ENCODE measurements around the gene CDH23.

Gene CDH23

DNA sequence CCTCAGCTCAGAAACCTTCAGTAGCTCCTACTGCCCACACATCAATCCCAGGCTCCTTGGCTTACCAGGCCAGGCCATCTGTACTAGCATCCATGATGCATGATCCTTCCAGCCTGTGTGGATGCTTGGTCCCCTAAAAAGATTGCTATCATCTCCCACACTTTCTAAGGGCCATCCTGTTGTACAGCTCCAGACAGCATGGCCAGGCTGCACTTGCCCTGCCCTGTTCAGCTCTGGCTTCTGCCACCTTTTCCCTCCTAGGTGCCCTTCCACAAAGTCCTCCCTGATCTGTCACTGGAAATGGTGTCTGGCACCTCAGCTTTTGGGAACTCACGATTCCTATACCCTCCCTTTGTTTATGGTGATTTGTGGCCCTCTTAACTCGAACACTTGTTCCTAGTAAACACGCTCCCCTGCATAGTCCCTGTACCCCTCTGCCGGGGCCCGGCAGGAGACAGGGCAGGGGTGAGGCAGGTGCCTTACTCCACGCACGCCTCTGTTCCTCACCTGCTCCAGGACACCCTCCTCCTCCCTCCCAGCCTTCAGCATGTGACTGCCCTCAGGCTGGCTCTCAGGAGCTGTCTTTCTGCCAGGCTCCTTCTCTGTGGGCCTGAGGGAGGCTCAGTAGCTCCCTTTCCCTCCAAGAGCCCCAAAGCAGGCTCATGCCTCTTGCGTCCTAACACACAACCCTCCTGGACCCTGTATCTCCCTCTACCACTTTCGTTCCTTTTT lies 71.8 kb downstream of the CDH23 start:
- no peak for DNase-seq

DNA sequence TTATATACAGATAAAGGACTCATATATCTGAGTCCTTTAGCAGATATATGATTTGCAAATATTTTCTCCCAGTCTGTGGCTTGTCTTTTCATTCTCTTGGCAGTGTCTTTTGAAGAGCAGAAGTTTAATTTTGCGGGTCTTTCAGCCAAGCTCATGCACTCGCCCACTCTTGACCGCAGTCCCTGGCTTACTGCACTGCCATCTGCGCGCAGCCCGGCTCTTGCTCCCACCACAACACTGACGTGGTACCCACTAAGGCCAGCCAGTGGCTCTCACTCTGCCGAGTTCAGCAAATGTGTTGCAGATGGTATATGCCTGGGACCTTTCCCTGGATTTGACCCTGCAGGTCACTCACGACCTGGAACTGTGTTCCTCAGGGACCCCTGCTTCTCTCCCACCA lies 74.3 kb downstream of the CDH23 start:
- no peak for DNase-seq

DNA sequence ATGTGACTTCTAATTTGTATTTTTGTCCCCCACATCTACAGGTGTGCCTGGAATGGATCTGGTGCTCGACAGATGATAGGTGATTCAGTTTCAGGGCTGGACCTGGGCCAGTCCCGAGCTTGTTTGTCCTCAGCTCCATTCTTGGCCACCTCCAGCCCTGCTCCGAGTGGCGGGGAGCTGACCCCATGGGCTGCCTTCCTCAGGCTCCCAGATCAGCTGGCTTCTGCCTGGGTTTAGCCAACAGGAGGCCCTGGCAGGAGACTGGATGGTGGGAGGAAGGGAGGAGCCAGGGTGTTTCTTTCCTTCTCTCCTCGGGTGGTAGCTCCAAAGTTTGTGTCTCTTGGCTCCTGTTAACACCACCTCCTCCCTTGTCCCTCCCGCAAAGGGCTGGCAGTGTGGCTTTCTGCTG lies 75.2 kb downstream of the CDH23 start:
- no peak for DNase-seq

DNA sequence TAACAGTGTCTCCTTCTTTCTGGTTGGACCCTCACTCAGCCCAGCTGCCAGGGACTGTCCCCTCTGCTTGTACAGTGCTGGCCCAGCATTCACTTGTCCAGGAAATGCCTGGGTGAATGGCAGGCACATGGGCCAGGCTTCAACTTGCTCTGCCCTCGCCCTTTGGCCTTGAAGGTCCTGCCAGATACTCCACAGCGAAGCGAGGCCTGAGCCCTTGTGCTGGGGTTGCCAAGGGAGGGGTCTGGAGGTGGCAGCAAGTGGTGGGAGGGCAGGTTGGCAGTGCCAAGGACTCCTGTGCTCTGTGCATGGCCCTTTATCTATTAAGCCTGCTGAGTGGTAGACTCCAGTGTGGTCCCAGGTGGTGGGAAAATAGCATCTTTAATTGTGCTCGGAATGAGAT lies 75.7 kb downstream of the CDH23 start:
- no peak for DNase-seq

DNA sequence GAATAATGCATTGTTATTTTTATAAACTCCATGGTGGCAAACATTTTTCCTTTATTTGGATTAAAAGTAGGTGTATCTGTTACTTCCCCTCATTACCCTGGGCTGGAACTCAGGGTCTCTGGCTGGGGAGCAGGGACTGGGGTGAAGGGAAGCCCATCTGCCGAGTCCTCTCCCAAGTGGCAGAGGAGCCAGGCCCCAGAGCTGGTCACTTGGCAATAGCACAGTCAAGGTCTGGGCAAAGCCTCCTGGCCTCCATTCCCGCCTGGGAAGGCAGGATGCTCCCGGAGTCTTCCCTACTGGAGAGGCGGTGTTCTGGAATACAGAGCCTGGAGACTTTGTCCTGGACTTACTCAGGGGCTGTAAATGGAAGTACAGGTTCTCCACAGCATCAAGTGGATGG lies 76.2 kb downstream of the CDH23 start:
- no peak for DNase-seq

DNA sequence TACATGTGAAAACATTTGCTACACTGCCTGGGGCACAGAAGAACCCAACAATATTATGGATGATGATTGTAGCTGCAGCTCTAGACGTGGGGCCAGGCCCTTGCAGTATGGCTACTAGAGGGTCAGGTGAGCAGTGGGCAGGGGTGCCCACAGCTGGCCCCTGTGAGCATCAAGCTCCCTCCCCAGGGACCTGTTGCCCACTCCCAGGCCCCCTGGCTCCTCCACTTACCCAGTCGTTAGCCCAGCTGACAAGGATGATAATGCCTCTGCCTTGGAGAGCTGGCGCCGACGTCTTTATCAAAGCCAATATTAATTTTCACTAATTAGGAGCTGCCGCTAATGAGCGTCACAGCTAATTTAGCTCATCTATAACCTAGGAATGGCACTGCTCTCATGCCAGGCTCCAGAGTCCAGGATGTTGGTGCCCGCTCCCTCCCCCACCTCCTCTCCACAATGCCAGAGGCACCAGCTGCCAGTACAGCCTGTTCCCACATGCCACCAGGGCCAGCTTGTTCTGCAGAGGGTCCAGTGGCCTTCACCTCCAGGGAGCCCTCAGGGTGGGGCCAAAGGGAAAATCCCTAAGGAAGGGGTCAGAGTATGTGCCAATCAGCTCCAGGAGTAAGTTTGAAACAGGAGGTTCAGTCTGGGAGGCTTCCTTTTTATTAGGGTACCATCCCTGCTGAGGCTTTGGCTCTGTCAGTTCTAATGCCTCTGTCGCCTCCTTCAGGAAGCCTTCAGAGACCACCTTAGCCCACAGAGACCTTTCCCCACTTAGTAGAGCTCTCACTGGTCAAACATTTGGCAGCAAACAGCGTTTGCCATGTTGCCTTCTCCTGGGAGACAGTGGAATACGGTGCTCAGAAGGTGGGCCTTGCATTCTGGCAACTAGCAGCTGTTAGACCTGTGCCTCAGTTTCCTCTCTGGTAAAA lies 77.2 kb downstream of the CDH23 start:
- no peak for DNase-seq

DNA sequence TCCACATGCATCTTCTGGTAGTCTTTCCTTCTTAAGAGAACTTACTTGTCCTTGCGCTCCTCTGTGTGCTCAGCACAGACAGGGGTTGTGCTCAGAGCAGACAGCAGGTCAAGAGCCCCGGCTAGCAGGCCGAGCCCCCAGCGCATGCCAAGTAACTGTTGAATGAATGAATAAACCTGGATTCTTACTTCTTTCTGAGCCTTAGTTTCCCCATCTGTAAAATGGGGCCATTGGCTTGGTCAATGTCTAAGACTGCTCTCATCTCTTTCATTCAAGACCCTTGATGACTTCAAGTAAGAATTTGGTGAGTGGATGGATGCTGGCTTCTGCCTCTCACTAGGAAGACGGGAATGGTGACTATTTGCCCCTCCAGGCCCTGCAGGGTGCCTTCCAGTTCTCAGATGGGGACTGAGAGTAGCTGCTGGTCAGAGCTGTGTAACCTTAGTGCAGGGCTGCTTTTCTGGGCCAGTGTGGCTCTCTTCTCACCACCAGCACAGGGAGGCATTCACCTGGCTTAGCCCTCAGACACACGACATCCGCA lies 78.1 kb downstream of the CDH23 start:
- DNase-seq: no peak

DNA sequence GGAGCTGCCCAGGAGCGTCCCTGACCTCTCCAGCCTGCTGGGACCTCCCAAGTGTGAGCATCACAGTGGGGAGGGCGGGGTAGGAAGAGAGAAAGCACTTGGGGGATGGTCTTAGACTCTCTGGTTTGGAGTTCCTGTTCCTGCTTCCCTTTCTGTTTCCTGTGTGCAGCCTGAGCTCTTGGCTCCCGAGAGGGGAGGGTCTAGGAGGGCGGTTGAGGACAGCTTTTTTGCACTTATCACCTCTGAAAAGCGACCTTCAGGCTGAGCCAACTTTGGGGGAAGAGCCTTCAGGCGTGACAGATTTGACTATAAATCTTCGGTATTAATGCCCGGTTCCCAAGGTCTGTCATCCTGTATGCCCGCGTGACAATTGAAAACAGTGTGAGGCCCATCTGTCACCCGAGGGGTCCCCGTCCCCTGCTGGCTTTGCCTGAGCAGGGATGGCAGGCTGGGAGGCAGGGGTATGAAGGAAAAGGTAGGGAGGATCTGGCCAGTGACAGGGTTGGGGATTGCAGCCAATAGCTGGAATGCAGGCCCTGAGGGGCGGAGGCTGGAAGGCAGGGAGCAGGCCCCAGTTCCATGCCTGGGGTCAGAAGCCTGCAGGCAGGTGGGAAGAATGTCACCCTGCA lies 78.6 kb downstream of the CDH23 start:
- no peak for DNase-seq

DNA sequence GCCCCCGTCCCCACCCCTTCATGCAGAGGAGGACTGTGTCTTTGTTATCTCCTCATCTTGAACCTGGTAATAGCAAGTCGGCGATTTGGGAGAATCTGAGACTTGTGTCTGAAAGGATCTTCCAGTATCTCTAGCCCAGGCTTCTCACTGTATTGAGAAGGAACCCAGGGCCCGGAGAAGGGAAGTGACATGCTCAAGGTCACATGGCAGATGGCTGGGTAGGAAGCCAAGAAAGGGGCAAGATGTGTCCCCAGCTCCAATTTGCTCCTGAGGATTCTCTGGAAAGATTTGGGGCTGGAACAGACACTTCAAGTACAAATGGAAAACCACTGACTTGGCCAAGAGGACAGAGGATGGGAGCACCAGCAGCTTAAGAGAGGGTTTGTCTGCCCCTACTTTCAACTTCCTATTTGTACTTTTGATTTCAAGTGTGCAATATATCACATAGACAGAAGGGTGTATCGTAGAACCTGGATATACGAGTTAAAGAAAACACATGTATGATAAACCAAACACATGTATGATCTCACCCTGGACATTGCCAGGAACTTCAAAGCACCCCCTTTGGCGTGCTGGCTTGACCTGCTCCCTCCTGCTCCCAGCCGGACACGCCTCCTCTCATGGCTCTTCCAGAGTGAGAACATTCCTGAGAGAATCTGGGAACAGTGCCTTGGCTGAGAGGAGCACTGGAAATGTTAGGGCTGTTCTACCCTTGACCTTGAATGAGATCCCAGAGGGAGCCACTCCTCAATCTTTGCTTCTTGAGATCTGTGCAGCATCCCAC lies 79.7 kb downstream of the CDH23 start:
- no peak for DNase-seq

DNA sequence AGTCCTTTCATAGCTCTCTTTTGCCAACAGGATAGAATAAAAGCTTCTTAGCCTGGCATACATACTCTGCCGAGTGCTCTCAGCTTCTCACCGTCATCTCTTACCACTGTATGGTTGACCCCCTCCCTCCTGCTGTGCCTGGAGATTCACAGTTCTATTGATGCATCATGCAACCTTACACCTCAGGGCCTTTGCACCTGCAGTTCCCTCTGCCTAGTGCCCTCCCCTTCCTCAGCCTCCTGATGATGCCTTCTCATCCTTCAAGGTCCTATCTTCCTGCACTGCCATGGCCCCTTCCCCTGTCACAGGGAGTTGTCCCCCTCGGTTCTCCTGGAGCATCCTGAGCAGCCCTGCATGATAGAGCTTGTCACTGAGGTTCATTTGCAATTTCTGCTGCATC lies 81.5 kb downstream of the CDH23 start:
- DNase-seq: no peak

DNA sequence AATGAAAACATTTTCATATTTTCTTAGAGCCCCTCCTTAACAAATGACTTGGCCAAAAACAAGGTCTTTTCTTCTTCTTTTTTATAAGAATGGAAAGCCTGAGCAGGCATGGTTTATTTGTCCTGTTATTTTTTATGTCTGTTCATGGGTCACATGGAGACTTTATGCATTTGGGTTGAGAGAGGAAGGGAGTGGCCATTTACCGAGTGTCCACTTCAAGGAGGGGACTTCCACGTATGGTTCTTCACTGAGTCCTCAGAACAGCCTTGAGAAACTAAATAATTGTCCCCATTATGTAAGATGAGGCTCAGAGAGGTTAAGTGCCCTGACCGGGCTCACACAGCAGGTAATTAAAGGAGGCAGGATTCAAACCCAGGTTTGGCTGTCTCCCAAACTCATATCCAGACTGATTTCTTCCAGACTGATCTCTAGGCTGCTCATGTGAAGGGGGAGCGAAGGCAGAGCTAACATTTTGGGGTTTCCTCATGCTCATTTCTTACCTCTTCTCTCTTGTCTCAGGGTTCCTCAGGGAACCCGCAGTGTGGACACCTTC lies 82.2 kb downstream of the CDH23 start:
- DNase-seq: no peak

DNA sequence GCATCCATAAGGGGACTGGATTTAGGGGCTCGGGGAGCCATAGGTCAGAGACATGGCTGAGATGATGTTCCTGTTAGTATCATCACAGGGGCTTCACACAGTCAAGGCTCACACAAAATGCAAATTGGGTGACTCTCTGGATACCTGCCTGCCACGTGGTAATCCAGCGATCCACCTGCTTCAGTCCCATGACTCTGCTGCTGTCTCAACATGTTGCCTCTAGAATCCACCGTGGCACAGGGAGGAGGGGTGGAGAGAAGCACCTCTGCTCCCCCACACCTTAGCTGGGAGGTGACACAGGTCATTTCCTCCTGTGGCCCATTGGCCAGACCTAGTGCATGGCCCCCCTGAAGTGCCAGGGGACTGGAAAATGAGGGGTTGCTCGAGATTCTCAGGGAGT lies 83.1 kb downstream of the CDH23 start:
- DNase-seq: no peak

DNA sequence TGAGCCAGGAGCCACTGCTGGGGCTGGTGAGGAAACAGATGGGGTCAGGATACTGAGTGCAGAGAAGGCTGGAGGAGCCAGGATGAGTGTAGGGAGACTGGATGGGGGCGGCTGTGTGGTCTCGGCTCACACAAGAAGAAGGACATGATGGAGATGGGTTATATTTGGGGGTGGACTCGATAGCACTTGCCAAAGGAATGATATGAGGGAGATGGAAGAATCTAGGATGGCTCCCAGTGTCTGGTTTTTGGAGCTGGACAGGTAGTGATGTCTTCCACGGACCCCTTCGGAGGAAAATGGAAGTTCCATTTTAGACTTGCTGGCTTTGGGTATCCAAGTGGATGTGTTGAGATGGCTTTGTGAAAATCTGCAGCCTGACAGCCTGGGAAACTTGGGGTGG lies 83.9 kb downstream of the CDH23 start:
- DNase-seq: no peak

DNA sequence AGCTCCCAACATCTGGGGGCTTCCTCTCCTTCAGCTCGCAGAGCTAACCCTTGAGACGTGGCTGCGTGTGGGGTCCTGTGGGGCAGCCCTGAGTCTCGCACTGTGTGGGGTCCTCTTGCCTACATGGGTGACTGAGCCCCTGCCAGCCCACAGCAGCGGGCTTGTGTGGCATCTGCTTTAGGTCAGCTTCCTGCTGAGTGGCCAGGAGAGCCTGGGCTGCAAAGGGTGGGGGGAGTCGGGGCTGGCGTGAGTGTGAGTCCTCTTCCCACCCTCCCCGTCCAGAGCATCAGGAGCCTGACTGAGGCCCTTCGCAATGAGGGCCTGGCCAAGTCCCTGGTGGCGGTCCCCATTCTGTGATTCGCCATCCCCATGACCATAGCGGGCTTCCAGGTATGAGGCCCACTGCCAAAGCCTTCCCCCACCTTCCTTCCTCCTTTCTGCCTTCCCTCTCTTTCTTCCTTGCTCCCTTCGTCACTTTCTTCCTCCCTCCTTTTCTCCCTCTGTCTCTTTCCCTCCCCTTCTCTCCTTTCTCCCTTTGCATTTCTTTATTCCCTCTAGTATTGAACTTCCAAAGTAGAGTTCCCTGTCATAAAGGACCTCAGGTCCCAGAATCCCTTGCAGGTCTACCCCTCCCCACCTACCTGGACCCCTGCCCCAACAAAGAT lies 85.2 kb downstream of the CDH23 start:
- DNase-seq: no peak

DNA sequence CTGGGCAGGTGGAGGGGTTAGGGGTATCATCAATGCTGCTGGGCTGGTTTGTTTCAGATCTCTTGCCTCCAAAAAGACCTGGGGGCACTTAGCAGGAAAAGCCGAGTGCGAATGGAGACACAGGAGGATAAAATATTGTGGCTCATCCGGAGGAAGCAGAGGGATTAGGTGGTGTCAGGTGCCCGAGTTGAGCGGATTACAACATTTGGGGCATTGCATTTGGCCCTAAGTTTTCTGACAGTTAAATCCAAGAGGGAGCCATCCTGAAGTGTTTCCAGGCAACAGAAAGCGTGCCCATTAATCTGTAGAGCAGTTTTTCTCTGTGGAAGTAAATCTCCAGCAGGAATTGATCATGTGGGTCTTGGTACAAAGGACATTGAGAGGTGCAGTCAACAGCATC lies 85.9 kb downstream of the CDH23 start:
- DNase-seq: no peak

DNA sequence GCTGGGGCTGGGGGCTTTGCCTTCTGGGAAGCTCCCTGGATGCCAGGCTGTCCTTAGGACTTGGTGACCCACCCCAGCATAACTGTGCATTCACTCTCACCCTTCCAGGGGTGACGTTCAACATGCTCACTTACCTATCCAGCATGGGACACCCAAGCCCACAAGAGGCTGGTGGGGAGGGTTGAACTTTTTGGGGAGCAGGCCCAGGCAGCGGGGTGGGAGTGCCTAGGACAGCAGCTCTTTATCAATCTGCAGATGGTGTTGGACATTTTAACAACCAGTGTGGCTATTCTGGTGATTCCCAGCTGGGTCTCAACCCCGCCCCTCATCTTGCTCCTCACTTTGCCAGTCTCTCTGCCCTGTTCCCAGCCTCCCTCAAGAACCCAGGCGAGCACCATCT lies 86.4 kb downstream of the CDH23 start:
- no peak for DNase-seq

DNA sequence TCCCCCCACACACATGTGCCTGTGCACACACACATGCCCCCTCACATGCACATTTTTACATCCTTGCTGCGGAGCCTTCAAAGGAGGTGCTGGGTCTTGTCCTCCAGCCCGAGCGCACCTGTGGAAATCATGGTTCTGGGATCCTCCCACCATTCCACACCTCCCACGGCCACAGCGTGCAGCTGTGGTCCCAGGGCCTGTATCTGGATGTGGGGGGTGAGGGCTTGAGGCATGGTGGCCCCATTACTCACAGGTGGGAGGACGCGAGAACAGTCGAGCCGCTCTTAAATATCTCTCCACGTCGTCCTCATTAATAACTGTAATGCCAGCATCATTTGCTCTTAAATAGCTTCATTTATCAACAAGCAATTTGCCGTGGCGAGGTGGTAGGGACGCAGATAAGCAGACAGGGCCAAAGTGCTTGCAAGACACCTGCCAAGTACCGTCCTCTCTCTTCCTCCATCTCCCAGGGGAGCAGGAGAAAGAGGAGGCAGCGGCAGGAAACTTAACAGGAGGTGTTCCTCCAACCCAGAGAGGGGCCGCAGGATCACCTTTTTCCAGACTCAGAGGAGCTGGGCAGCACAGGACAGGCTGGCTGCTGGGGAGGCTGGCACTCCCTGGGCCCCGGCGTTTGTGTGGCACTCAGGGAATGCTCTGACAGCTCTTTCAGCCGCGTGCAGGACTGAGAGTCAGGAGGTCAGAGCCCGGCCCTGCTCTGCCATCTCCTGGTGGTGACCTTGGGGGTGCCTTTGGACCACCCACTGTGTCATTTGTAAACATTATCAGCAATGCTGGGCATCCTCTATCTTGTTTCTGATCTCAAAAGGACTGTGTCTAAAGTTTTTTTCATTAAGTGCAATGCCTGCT lies 87.4 kb downstream of the CDH23 start:
- no peak for DNase-seq

DNA sequence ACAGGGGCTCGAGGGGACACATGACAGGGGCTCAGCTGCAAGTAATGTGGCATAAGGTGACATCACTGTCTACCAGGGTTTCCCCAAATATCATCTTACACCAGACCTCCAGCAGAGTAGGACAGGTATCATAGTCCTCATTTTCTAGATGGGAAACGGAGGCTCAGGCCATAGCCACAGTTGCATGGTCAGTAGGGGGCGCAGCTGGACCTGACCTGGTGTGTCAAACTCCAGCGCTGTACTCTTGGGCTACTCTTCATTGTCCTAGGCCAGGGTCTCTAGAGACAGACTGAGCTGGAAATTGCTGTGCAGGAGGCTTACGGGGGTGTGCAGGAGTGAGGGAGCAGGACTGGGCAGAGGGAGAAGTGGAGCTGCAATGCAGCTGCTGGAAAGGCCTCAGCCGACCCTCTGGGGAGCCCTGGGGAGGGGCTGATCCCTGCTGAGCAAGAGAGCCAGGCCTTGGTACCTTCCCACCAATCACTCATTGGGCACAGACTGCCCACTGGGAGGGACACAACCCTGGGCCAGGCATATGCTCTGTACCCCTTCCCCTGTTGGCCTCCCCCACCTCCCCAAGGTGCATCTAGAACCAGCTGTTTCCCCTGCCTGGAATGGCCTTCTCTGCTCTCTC lies 89.9 kb downstream of the CDH23 start:
- no peak for DNase-seq

DNA sequence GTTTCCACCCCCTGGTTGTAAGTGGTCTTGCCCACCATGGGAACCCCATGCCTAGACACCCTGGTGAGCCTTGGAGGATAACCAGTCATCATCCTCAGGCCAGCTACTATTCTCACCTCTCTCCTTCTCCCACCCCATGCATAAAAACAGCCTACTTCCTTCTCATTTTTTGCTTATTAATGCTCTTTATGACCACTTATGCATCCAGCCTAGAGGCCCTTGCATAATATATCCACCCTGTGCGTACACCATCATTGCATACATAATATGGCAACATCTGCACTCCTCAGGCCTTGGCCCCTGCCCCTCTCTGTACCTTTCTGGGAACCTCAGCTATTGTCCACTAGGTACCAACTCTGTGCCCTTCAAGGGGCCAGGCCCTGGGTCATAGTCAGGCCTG lies 91.0 kb downstream of the CDH23 start:
- no peak for DNase-seq

DNA sequence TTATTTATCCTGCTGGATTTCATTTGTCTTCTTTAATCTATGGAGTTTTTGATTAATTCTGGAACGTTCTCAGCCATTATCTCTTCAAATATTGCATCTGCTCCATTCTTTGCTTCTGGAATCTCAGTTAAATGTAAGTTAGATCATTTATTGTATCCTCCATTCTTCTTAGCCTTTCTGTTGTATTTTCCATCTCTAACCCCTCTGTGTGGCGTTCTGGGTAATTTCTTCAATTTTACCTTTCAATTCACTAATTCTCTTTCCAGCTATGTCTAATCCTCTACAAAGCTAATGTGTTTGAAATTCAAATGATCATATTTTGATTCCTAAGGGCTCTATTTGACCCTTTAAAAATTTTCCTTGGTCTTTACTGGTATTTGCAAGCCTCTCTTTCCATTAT lies 92.4 kb downstream of the CDH23 start:
- DNase-seq: no peak
